HepG2 (cell line): ENCODE results near the gene CMA1. TPM values are rescaled to one million over a fixed set of nuclear protein-coding genes. Genes with fewer than 3 reads are reported as not detected.

Experiments
- BCL6 ChIP-seq: IDR thresholded peaks from 2 replicates; pipeline ENCODE4 v1.6.1; 2016; ENCODE audit warnings: missing genetic modification reagents, missing compliant biosample characterization
- CAMTA2 ChIP-seq: sonication (generic); formaldehyde crosslinking; IDR thresholded peaks from 2 replicates; pipeline ENCODE4 v1.4.0; 2020; ENCODE audit warnings: mild to moderate bottlenecking, missing genetic modification reagents, borderline replicate concordance
- CBX1 ChIP-seq: IDR thresholded peaks from one replicate; pipeline ENCODE4 v1.6.1; 2016; ENCODE audit warnings: antibody characterized with exemption, low read depth
- FOXA1 ChIP-seq, 2 experiments: fragments of 450-650 bp in 1 of 2; sonication (generic) in 1 of 2; formaldehyde crosslinking in 1 of 2; IDR thresholded peaks; 2 replicates each; pipeline versions ENCODE4 v1.4.0 to v1.6.1; 2016 to 2020; ENCODE audit warnings: missing genetic modification reagents in 1 of 2
- JUNB ChIP-seq: sonication (generic); formaldehyde crosslinking; IDR thresholded peaks from 2 replicates; pipeline ENCODE4 v1.8.0; 2022; ENCODE audit warnings: missing genetic modification reagents, mild to moderate bottlenecking, borderline replicate concordance
- PBX3 ChIP-seq: sonication (generic); formaldehyde crosslinking; IDR thresholded peaks from 2 replicates; pipeline ENCODE4 v1.8.1; 2023; ENCODE audit warnings: missing genetic modification reagents, inconsistent platforms, borderline replicate concordance
- PLSCR1 ChIP-seq: sonication (generic); formaldehyde crosslinking; IDR thresholded peaks from 2 replicates; pipeline ENCODE4 v1.5.0; 2020; ENCODE audit warnings: missing genetic modification reagents, mild to moderate bottlenecking, borderline replicate concordance
- PRDM15 ChIP-seq: sonication (generic); formaldehyde crosslinking; IDR thresholded peaks from 2 replicates; pipeline ENCODE4 v1.4.0; 2020; ENCODE audit warnings: missing genetic modification reagents
- SIN3A ChIP-seq: IDR thresholded peaks from 2 replicates; pipeline ENCODE4 v1.6.1; 2011; ENCODE audit warnings: low read depth, mild to moderate bottlenecking, control low read depth, low read length, borderline replicate concordance
- SMYD3 ChIP-seq: sonication (generic); formaldehyde crosslinking; IDR thresholded peaks from 2 replicates; pipeline ENCODE4 v1.8.1; 2023; ENCODE audit warnings: mild to moderate bottlenecking, missing genetic modification reagents
- ZIK1 ChIP-seq: sonication (generic); formaldehyde crosslinking; IDR thresholded peaks from 2 replicates; pipeline ENCODE4 v1.5.0; 2020; ENCODE audit warnings: mild to moderate bottlenecking, low read depth, missing genetic modification reagents, borderline replicate concordance
- ZNF121 ChIP-seq: sonication (generic); formaldehyde crosslinking; IDR thresholded peaks from 2 replicates; pipeline ENCODE4 v1.5.0; 2020; ENCODE audit warnings: mild to moderate bottlenecking, missing genetic modification reagents
- ZNF251 ChIP-seq: sonication (generic); formaldehyde crosslinking; IDR thresholded peaks from 2 replicates; pipeline ENCODE4 v1.9.0; 2021; ENCODE audit warnings: mild to moderate bottlenecking, missing genetic modification reagents
- ZNF383 ChIP-seq: sonication (generic); formaldehyde crosslinking; IDR thresholded peaks from 2 replicates; pipeline ENCODE4 v1.4.0; 2020; ENCODE audit warnings: missing genetic modification reagents, mild to moderate bottlenecking, borderline replicate concordance
- ZNF430 ChIP-seq: sonication (generic); formaldehyde crosslinking; IDR thresholded peaks from 2 replicates; pipeline ENCODE4 v1.9.0; 2021; ENCODE audit warnings: mild to moderate bottlenecking, missing genetic modification reagents
- ZNF503 ChIP-seq: sonication (generic); formaldehyde crosslinking; IDR thresholded peaks from 2 replicates; pipeline ENCODE4 v1.4.0; 2020; ENCODE audit warnings: missing genetic modification reagents
- ZNF781 ChIP-seq: sonication (generic); formaldehyde crosslinking; IDR thresholded peaks from 2 replicates; pipeline ENCODE4 v1.5.1; 2020; ENCODE audit warnings: borderline replicate concordance, mild to moderate bottlenecking, missing genetic modification reagents; ENCODE audit errors: not compliant biosample characterization
- ZNF878 ChIP-seq: sonication (generic); formaldehyde crosslinking; IDR thresholded peaks from 2 replicates; pipeline ENCODE4 v1.8.1; 2023; ENCODE audit warnings: mild to moderate bottlenecking, missing genetic modification reagents, moderate library complexity
- polyA plus RNA-seq, 8 experiments: library from polyadenylated mRNA; depleted of rRNA in 3 of 8; stranded (reverse) in 7 of 8; unstranded in 1 of 8; fragments of >200 nt; fragmentation: Illumina TruSeq in 4 of 8; extraction: Trizol in 4 of 8; gene quantifications; 2 replicates each; pipeline versions ENCODE4 v1.2.1 to v1.2.3, GENCODE V29; 2011 to 2016; ENCODE audit warnings: low read depth in 4 of 8, missing spikeins in 1 of 8, mixed read lengths in 1 of 8; ENCODE audit not compliant: insufficient read depth in 1 of 8
- total RNA-seq, 5 experiments: library from RNA; depleted of rRNA; stranded (reverse); fragments of >200 nt; fragmentation: Illumina TruSeq; extraction: Trizol; gene quantifications; 2 replicates each; pipeline ENCODE4 v1.2.3, GENCODE V29; 2016; ENCODE audit warnings: low read depth in 1 of 5
- TF ChIP-seq, protein P1 (sequence below): IDR thresholded peaks from 2 replicates; pipeline ENCODE4 v1.6.1; 2016; ENCODE audit warnings: mild to moderate bottlenecking, missing biosample characterization, missing genetic modification reagents

Gene CMA1
- total and polyA plus RNA-seq, 2 of the 13 experiments (the other 11 are each of a cell fraction or from before 2014, with no cell fraction given), result not detected

GRCh38 chr14:24481622-24482324, 26.3 kb downstream of the CMA1 start (continued):
- TF ChIP-seq ZNF781 (CRISPR knock-in tag) (peak; percentile 98), ZIK1 (CRISPR knock-in tag) (peak; percentile 60; the same call in 1 of the 2 replicates), ZNF251 (CRISPR knock-in tag) (no peak), SIN3A (no peak), PBX3 (CRISPR knock-in tag) (no peak), PRDM15 (CRISPR knock-in tag) (0 out of 2 replicates have a peak, but pooled peaks have one; percentile 31), SMYD3 (no peak; the same call in 1 of the 2 replicates), BCL6 (CRISPR knock-in tag) (peak; percentile 63; the same call in 1 of the 2 replicates), ZNF503 (CRISPR knock-in tag) (no peak), ZNF430 (CRISPR knock-in tag) (no peak), ZNF878 (CRISPR knock-in tag) (0 out of 2 replicates have a peak, but pooled peaks have one; percentile 47), FOXA1 (IDR thresholded peaks at IDR 0.05) (no peak), FOXA1 (CRISPR knock-in tag; IDR thresholded peaks at IDR 0.05) (peak; percentile 31; the same call in 1 of the 2 replicates), ZNF121 (CRISPR knock-in tag) (peak; percentile 95), CAMTA2 (no peak; the same call in 1 of the 2 replicates), JUNB (CRISPR knock-in tag) (no peak), ZNF383 (CRISPR knock-in tag) (0 out of 2 replicates have a peak, but pooled peaks have one; percentile 83), PLSCR1 (CRISPR knock-in tag) (no peak), CBX1 (peak; percentile 78)
- TF ChIP-seq, protein P1, sequence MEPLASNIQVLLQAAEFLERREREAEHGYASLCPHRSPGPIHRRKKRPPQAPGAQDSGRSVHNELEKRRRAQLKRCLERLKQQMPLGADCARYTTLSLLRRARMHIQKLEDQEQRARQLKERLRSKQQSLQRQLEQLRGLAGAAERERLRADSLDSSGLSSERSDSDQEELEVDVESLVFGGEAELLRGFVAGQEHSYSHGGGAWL (CRISPR knock-in tag), result peak; percentile 85; the same call in 1 of the 2 replicates
